Measurements from ENCODE around the gene INO80D.
"Not testable (repeated sequence)": the region's sequence is repeated elsewhere in the genome, so short reads cannot be mapped to it uniquely, and the experiment has no call there.

Gene INO80D

DNA sequence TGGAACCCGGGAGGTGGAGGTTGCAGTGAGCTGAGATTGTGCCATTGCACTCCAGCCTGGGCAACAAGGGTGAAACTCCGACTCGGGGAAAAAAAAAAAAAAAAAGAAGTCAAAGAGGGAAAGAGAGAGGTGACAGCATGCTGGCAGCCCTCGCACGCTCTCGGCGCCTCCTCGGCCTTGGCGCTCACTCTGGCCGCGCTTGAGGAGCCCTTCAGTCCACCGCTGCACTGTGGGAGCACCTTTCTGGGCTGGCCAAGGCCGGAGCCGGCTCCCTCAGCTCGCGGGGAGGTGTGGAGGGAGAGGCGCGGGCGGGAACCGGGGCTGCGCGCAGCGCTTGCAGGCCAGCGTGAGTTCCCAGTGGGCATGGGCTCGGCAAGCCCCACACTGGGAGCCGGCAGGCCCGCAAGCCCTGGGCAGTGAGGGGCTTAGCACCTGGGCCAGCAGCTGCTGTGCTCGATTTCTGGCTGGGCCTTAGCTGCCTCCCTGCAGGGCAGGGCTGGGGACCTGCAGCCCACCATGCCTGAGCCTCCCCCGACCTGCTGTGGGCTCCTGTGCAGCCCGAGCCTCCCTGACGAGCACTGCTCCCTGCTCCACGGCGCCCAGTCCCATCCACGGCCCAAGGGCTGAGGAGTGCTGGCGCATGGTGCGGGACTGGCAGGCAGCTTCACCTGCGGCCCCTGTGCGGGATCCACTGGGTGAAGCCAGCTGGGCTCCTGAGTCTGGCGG, 108.9 kb downstream of the INO80D start:
- DNase-seq (ENCODE audit: low spot score), result not testable (repeated sequence)

DNA sequence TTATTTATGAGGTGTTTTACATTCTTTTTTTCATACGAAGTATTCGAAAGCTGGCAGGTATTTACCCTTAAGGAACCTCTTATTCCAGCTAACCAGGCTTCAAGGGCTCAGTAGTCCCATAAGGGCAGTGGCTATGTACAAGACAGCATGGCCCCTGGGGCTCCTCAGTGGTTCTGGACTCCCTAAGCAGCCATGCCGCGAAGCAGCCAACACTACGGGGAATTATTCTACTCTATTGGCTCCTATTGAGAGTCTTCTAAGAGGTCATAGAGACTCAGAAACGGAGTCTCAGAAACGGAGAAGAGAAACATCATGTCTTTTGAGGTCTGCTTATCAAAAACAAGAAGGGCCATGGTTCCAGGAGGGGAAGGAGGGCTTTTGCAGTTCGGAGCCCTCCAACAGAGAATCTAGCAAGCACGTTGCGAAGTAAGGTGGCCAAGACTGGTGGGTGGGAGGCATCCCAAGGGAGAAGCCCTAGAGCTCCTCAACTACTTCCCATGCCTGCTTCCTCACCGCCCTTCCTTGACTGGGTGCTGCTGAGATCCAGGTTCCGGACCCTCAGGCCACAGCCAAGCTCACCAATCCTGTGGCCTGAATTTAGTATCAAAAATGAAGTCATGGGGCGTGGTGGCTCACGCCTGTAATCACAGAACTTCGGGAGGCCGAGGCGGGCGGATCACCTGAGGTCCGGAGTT, 109.7 kb downstream of the INO80D start:
- no peak for DNase-seq (ENCODE audit: low spot score)

GRCh38 chr2:205975082-205975949, 110.7 kb downstream of the INO80D start:
- DNase-seq (ENCODE audit: low spot score), result peak; percentile 15

DNA sequence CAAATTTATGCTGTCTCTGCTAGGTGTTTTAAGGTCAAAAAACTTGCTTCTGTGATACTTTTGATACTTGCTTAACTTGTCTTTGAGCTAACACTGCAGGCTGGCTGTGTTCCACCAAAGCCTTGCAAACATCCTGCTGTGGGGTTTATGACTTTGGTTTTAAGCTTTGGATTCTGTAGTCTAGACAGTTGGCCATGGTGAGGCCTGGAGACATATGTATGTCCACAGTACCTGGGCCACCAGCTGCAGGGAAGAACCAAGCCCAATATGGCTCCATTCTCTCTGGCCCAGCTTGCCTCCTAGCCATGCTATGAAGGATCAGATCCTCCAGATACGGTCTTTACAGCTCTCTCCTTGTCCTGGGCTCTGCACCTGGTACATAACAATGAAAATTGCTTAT, 113.9 kb downstream of the INO80D start:
- no peak for DNase-seq (ENCODE audit: low spot score)

- DNase-seq (ENCODE audit: low spot score), result no peak
These were observed 115.6 kb downstream of the INO80D start for GRCh38 chr2:205970348-205970747.

DNA sequence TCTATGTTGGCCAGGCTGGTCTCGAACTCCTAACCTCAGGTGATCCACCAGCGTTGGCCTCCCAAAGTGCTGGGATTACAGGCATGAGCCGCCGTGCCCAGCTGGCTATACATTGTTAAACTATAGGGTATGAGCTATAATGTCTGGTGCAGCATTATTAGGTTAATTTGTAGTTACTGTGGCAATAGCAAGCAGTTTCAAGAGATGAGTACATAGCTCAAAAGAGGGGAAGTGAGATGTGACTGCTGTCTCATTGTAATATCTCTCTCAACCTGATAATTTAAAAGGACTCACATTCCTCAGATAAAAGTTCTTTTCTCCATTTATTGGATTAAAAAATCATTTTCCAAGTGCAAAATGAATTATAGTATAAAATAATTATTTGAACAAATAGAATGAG, 116.4 kb downstream of the INO80D start:
- DNase-seq (ENCODE audit: low spot score), result no peak

DNA sequence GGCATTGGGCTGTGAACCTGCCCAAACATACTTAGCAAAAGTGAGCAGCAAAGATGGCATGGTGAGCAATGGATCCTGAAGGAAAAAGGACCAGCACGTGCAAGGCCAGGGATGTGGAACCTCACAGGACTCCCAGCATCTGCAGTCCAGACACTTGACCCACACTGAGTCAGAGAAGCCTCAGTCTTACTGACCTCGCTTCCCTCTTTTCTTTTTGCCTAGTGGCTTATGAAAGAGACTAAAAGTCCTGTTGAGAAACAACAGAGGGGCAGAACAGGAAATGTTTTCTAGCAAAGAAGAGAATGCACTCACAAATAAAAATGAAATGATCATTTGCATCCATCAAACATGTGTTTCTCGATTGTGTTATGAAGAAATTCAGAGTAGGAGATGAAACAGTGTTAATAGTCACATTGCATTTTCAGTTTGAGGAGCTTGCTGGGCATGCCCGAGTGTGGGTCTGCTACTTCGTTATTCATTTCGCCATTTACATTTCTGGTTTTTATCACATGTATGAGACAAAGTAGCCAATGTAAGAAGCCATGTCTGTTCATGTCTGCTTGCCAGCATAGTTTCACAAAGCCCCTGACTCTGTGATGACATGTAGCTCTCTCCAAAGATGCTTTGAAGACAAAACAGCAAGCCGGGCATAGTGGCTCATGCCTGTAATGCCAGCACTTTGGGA, 118.4 kb downstream of the INO80D start:
- no peak for DNase-seq (ENCODE audit: low spot score)

- DNase-seq (ENCODE audit: low spot score), result no peak
These were observed 120.3 kb downstream of the INO80D start for GRCh38 chr2:205965707-205966106.

DNA sequence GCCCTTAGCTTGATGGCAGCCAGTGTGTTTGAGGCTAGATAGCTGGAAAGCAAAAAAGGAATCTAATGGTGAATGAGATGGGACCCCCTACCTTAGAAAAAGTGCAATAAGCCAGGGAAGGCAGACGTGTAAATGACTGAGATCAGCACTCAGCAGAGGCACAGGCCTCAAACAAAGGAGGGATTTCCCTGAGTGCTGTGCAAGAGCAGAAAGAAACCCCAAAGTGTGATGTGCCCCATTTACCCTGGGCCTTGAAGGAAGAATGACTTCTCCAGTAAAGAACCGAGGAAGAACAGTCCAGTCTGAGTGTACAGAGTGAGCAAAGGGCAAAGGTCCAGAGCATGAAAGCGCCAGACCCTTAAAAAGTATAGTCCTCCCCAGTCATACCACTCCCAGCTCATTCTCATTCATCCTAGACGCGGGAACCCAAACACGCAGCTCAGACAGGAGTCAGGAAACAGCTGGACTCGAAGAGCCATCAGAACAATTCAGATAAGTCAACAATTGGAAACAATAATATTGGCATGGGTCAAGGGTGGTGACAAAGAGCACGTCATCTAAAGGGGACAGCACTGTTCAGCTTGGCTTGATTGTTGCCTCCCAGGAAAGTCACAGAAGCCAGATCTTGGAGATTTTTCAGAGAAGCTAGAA, 121.7 kb downstream of the INO80D start:
- no peak for DNase-seq (ENCODE audit: low spot score)

- no peak for DNase-seq (ENCODE audit: low spot score)
These were observed 126.5 kb downstream of the INO80D start for GRCh38 chr2:205959521-205959920.

DNA sequence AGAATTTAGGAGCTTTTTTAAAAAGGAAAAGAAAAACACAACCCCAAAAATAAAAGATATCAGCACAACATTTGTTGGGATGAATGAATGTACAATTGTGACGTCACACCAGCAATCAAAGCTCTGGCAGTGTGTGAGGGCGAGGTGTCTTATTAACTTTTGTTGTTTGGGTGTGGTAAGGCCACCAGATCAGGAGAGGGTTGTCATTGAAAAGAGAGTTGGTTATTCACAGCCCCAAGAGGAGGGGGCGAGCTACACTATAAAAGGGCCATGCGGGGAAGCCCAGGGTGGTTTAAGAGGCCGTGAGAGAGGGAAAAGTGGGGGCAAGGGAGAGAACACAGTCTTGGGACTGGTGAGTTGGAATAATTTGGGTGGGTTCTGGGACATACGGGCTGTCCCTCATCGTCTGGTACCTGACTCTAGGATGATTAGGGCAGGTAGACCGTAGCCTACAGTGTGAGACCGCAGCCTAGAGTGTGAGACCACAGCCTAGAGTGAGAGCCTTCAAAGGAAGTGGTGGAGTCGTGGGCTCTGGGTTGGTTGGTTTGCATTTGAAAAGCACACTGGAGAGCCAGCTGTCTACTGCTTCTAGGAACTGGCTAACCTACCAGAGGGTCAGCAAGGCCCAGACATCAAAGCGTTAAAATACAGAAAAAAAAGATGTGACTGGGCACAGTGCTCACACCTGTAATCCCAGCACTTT, 128.4 kb downstream of the INO80D start:
- no peak for DNase-seq (ENCODE audit: low spot score)

- no peak for DNase-seq (ENCODE audit: low spot score)
These were observed 131.3 kb downstream of the INO80D start for GRCh38 chr2:205954707-205955106.

DNA sequence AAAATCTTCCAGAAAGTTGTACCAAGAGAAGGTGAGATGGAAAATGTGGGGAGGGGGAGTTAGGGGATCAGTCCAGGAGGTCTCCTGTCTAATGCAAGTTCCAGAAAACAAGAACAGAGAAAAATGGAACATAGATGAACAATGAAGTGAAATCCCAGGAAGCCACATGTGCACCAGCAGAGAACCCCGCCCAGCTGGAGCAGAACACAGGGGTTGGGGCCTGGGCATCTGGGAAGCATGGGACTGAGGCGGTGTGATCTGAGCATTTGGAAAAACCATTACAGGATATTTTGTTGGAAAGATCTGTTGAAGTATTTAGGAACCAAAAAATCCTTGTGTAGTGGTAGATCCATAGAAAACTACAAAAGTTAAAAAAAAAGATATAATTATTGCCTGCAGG, 133.7 kb downstream of the INO80D start:
- no peak for DNase-seq (ENCODE audit: low spot score)

- no peak for DNase-seq (ENCODE audit: low spot score)
These were observed 137.1 kb downstream of the INO80D start for GRCh38 chr2:205948883-205949282.

- no peak for DNase-seq (ENCODE audit: low spot score)
These were observed 137.5 kb downstream of the INO80D start for GRCh38 chr2:205948496-205948837.

- peak; percentile 86 for DNase-seq (ENCODE audit: low spot score)
These were observed 138.1 kb downstream of the INO80D start for GRCh38 chr2:205947621-205948495.

DNA sequence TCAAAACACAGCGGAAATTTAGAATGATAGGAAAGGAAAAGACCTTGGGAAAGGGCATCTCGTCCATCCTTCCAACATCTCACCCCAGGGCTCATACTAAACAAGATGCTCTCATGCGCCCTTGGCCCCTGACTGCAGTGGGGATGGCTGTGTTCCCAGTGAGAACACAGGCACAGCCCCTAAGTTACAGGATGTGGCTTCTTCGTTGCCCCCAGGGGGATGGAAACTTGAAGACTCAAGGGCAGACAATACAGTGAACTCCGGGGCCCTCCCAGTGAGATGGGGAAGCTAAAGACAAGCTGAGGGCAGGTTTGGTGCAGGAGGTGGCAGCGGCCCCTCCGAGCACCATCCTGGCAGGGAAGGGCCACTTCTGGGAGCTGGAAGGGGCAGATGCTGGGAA, 139.7 kb downstream of the INO80D start:
- DNase-seq (ENCODE audit: low spot score), result no peak
